GM18909 (cell line): ENCODE results near the gene RBM20.
"Not testable (repeated sequence)": the region's sequence is repeated elsewhere in the genome, so short reads cannot be mapped to it uniquely, and the experiment has no call there.

ENCODE experiments used
- ATAC-seq: cut with Tn5 transposase; IDR thresholded peaks from one replicate; pipeline ENCODE4 v1.9.1; 2021; ENCODE audit warnings: mild to moderate bottlenecking; ENCODE audit not compliant: unreplicated experiment, poor library complexity

RBM20 gene

GRCh38 chr10:110756876-110757275 is 112.7 kb downstream of the RBM20 start:
- no peak for ATAC-seq

GRCh38 chr10:110757586-110757985 is 113.5 kb downstream of the RBM20 start:
- no peak for ATAC-seq

- no peak for ATAC-seq
Measured at GRCh38 chr10:110758128-110758765, 114.1 kb downstream of the RBM20 start.

- no peak for ATAC-seq
Measured at GRCh38 chr10:110758898-110759297, 114.8 kb downstream of the RBM20 start.

DNA sequence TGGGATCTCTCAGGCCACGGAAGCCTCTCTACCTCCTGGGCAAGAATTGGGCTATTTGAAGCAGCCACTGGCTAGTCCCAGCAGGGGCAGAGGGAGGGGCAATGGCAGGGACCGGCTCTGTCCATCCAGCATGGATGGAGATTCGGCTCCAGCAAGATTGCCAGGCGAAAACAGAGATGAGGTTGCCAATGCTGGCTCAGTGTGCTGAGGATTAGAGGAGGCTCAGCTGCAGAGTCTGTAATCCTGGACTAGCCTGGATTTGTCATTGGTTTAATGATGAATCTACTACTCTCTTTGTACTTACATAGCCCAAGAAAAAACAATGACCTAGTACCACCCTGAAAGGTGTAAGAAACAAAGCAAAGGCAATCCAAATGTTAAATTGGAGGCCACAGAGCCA is 115.4 kb downstream of the RBM20 start:
- ATAC-seq: no peak

DNA sequence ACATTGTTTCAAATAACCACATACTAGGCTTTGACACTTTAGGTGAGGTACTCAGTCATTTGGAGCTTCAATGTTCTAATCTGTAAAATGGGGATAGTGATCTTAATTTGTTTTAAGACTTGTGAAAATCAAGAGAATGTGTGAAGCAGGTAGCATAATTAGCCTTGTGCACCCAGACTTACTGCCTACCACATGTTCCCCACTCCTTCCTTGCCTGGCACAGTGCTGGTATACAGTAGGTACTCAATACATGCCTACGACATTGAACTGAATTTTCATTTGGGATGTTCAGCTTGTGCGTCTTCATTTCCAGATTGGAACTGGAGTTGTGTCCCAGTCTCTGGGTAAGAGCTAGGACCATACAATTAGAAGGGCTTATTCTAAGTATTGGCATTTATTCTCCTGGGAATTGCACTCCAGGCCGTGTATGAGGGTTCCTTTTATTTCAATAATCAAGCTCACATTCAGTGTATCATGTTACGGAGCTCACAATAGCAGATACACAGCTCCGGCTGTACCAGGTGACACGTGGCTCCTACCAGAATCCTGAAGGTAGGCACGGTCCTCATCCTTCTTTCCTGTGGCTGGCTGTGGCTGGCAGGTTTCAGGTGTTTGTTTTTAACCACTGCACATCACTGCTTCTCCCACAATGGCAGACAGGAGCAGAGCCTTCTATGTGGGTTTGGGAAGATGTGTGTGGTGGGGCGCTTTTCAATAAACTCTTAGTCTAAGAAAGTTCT is 118.1 kb downstream of the RBM20 start:
- no peak for ATAC-seq

- no peak for ATAC-seq
Measured at GRCh38 chr10:110762849-110763211, 118.7 kb downstream of the RBM20 start.

DNA sequence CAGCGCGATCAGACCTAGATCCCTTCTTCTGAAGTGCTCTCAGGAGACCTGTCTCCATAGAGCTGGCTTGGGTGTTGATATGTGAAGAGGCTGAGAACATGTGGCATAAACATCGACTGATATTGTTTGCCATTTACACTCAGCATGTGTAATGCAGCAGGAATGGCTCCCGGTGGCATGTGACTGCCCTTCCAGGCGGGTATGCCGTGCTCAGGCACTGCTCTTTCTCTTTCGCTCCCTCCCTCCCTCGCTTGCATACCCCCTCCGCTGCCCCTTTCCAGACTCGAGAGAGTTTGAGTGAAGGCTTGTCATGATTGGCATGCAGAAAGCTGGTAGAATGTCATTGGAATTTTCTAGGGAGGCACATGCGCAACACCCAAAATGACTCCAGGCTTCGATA is 120.2 kb downstream of the RBM20 start:
- no peak for ATAC-seq

- ATAC-seq: no peak
Measured at GRCh38 chr10:110764793-110765512, 120.8 kb downstream of the RBM20 start.

DNA sequence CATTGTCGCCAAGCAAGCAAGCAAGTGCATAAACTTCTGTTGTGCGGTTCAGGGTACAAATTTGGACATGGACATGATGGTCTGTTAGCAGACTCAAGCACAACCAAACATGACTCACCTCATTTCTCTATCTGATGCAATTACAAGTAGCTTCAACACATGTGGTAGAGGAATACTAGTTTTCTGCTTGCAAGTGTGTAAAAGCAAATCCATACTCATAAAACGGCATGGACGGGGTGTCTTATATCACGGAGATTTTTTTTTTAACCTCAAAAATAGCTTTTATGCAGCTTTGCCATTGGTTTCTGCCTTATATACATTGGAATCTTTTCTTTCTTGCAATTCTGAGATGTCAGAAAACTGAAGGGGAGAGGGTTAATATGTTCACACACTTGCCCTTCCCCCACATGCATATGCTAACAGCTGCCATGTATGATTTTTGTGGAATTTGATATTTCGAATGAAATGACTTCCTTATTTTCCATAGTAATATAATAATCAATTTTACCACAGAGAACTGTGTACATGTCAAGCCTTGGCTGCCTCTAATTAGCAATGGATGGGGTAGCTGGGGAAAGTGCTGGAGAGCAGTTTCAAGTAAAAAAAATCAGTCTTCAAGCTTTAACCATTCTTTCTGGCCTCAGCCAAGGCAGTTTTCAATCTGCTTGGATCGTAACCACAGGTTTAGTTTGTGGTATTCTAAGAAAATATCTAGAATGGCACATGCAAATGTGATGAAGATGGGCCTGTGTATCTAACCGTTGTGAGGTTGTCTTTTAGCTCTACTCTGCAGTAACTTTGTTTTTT is 121.6 kb downstream of the RBM20 start:
- ATAC-seq: no peak

DNA sequence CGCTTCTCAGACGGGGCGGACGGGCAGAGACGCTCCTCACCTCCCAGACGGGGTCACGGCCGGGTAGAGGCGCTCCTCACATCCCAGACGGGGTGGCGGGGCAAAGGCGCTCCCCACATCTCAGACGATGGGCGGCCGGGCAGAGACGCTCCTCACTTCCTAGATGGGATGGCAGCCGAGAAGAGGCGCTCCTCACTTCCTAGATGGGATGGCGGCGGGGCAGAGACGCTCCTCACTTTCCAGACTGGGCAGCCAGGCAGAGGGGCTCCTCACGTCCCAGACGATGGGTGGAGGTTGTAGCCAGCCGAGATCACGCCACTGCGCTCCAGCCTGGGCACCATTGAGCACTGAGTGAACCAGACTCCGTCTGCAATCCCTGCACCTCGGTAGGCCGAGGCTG is 123.5 kb downstream of the RBM20 start:
- not testable (repeated sequence) for ATAC-seq

DNA sequence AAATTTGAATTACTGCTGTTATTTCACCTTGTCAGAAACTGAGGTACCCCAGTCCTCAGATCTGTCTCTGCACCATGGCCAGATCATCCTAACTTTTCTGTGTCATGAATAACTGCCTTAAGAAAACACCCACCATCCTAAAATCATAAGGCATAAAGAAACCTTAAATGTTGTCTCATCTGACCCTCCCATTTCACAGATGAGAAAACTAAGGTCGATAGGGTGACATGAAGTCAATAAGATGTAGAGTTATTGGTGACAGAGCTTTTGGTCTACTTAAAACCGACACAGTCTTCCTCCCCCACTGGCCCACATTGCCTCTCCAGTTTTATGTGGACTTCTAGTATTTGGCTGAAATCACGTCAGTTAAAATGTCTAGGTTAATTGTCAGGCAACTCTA is 126.1 kb downstream of the RBM20 start:
- no peak for ATAC-seq

GRCh38 chr10:110771486-110771885 is 127.3 kb downstream of the RBM20 start:
- no peak for ATAC-seq

DNA sequence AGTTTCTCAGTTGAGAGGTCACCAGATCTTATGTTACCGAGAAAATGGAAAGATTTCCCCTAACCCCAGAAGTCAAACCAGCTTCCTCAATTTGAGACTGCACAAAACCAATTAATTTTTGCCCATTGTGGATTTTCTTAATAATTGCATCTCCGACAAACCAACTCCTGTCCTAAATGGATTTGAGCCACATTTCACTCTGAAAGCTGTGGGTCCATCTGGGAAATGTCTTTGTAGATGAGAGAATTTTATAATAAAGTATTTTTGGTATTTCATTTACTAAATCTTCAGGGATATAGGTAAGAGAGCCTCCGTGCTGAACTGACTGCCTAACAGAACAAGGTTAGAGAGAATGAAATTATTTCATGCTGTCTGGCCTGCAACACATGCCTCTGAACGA is 127.9 kb downstream of the RBM20 start:
- ATAC-seq: no peak

- no peak for ATAC-seq
Measured at GRCh38 chr10:110772454-110773025, 128.4 kb downstream of the RBM20 start.

- ATAC-seq: no peak
Measured at GRCh38 chr10:110773693-110774068, 129.5 kb downstream of the RBM20 start.

- ATAC-seq: peak; percentile 98
Measured at GRCh38 chr10:110774069-110775019, 130.2 kb downstream of the RBM20 start.

DNA sequence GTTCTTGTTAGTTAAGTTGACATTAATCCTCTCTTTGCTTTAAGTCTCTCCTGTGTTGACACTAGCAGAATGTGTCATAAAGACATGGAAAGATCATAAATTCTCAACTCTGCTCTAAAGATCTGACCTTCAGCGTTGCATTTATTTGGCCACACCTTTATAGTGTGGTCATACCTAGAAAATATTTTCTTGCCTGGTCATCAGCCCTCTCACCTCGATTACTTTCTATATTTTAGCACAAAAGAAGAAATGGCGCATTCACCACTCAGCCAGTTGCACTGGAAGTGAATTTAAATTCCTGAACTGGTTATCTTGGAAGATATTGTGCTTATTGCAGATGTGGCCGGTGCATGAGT is 130.9 kb downstream of the RBM20 start:
- ATAC-seq: no peak

DNA sequence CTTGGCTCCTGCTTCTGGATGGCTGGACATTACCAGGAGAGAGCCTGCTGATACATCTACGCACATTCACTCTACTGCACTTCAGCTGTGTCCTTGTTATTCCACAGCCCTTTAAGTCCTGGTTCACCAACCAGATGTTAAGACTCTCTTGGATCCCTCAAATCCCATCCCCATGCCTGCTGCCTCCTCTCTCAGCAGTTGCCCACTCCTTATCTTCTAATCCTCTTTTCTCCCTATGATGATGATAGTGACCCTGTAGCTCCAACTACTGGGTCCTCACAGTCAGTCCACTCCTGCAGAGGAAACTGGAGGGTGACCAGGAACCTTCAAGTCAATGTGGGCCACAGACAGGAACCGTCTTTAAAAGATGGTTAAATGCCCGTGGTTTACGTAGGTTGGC is 131.3 kb downstream of the RBM20 start:
- ATAC-seq: no peak
